K562 (cell line): ENCODE data around the gene SF3B4. TPM values are rescaled to one million over a fixed set of nuclear protein-coding genes. Genes with fewer than 3 reads are reported as not detected.

ENCODE experiments used
- AFF4 ChIP-seq: sonication (generic); formaldehyde crosslinking; IDR thresholded peaks from 2 replicates; pipeline ENCODE4 v1.8.0; 2023; ENCODE audit warnings: mild to moderate bottlenecking, missing genetic modification reagents
- CBFA2T2 ChIP-seq: fragments of 450-650 bp; conservative IDR thresholded peaks from 2 replicates; pipeline ENCODE4 v1.6.1; 2017; ENCODE audit warnings: mild to moderate bottlenecking
- CHCHD3 ChIP-seq: fragments of 250-450 bp; sonication (Bioruptor Pico); IDR thresholded peaks from 2 replicates; pipeline ENCODE4 v2.1.2; 2022; ENCODE audit warnings: mild to moderate bottlenecking
- DMBX1 ChIP-seq: fragments of 250-450 bp; sonication (Bioruptor Pico); IDR thresholded peaks from 2 replicates; pipeline ENCODE4 v1.8.0; 2022; ENCODE audit warnings: inconsistent platforms, mild to moderate bottlenecking, moderate library complexity, borderline replicate concordance
- ETV1 ChIP-seq: fragments of 450-650 bp; conservative IDR thresholded peaks from 2 replicates; pipeline ENCODE4 v1.6.1; 2016; ENCODE audit warnings: missing genetic modification characterization, control low read depth, low read depth, missing compliant biosample characterization
- HMGXB4 ChIP-seq: sonication (generic); formaldehyde crosslinking; IDR thresholded peaks from 2 replicates; pipeline ENCODE4 v1.8.1; 2023; ENCODE audit warnings: mild to moderate bottlenecking, missing genetic modification reagents
- IRF9 ChIP-seq: fragments of 450-650 bp; IDR thresholded peaks from 2 replicates; pipeline ENCODE4 v1.6.1; 2016; ENCODE audit warnings: missing biosample characterization, missing genetic modification characterization
- MXI1 ChIP-seq: IDR thresholded peaks from 2 replicates; pipeline ENCODE4 v1.6.1; 2011; ENCODE audit warnings: low read depth, mild to moderate bottlenecking, improper control_type of control experiment, low read length
- SMARCB1 ChIP-seq: IDR thresholded peaks from 2 replicates; pipeline ENCODE4 v1.6.1; 2011; ENCODE audit warnings: improper control_type of control experiment, low read depth; ENCODE audit not compliant: insufficient read length
- TAF15 ChIP-seq: fragments of 200-400 bp; formaldehyde crosslinking; IDR thresholded peaks from 2 replicates; pipeline ENCODE4 v1.6.1; 2017; ENCODE audit warnings: mild to moderate bottlenecking, low read depth, low read length, moderate library complexity
- TOE1 ChIP-seq, 2 experiments: fragments of 450-650 bp in 1 of 2; sonication (generic) in 1 of 2; formaldehyde crosslinking in 1 of 2; IDR thresholded peaks; 2 replicates each; pipeline versions ENCODE4 v1.7.1 to v1.8.0; 2016 to 2022; ENCODE audit warnings: borderline replicate concordance in 2 of 2, mild to moderate bottlenecking in 2 of 2, antibody characterized with exemption in 1 of 2, inconsistent platforms in 1 of 2, low read depth in 1 of 2, missing genetic modification reagents in 1 of 2, moderate library complexity in 1 of 2
- ZBTB2 ChIP-seq: fragments of 450-650 bp; IDR thresholded peaks from 2 replicates; pipeline ENCODE4 v1.6.1; 2016; ENCODE audit warnings: antibody characterized with exemption
- ZFX ChIP-seq: sonication (generic); formaldehyde crosslinking; IDR thresholded peaks from 2 replicates; pipeline ENCODE4 v1.8.0; 2022; ENCODE audit warnings: mild to moderate bottlenecking, missing genetic modification reagents, moderate library complexity
- ZNF165 ChIP-seq: fragments of 250-450 bp; sonication (Bioruptor Pico); IDR thresholded peaks from 2 replicates; pipeline ENCODE4 v1.4.0; 2020; ENCODE audit warnings: borderline replicate concordance
- ZNF280B ChIP-seq: fragments of 250-450 bp; sonication (Bioruptor Pico); IDR thresholded peaks from 2 replicates; pipeline ENCODE4 v1.5.1; 2021; ENCODE audit warnings: mild to moderate bottlenecking
- ZNF324 ChIP-seq: fragments of 250-450 bp; sonication (Bioruptor Pico); IDR thresholded peaks from 2 replicates; pipeline ENCODE4 v1.4.0; 2020; ENCODE audit warnings: mild to moderate bottlenecking
- ZNF57 ChIP-seq: fragments of 450-650 bp; formaldehyde crosslinking; IDR thresholded peaks from 2 replicates; pipeline ENCODE4 v1.4.0; 2020; ENCODE audit warnings: mild to moderate bottlenecking, moderate library complexity
- polyA plus RNA-seq, 8 experiments: library from polyadenylated mRNA; depleted of rRNA in 4 of 8; stranded (reverse) in 5 of 8; unstranded in 3 of 8; fragments of >200 nt; fragmentation: Nextera tagmentation in 2 of 8; fragmentation: Illumina TruSeq in 1 of 8; extraction: Ambion mirVana in 2 of 8; extraction: Trizol in 1 of 8; gene quantifications; 2 replicates each; pipeline versions ENCODE4 v1.2.1 to v1.2.3, GENCODE V29; 2011 to 2014; ENCODE audit warnings: inconsistent platforms in 1 of 8, missing spikeins in 1 of 8
- total RNA-seq, 7 experiments: library from RNA; depleted of rRNA in 6 of 7; stranded (reverse); fragments of >200 nt in 6 of 7; fragmentation: Illumina TruSeq in 2 of 7; extraction: Trizol in 2 of 7; gene quantifications; 2 replicates each; pipeline versions ENCODE4 v1.2.1 to v1.2.3, GENCODE V29; 2011 to 2021; ENCODE audit warnings: low replicate concordance in 1 of 7

SF3B4 gene
- total and polyA plus RNA-seq, 9 of the 15 experiments (the other 6 are each of a cell fraction or from before 2014, with no cell fraction given), result 3.0 to 88.0 (median 26.1) TPM

- no peak for TF ChIP-seq HMGXB4
- no peak for TF ChIP-seq IRF9 (tag)
- no peak for TF ChIP-seq CHCHD3
- no peak for TF ChIP-seq ZNF324 (CRISPR knock-in tag)
- TF ChIP-seq TOE1 (IDR thresholded peaks at IDR 0.05; ENCODE audit: borderline replicate concordance), result no peak
- TF ChIP-seq TOE1 (CRISPR knock-in tag; IDR thresholded peaks at IDR 0.05; ENCODE audit: borderline replicate concordance, low read depth), result no peak
- no peak for TF ChIP-seq ZNF165 (CRISPR knock-in tag)
- no peak for TF ChIP-seq ZNF280B
- no peak for TF ChIP-seq ZNF57 (CRISPR knock-in tag)
- no peak for TF ChIP-seq ETV1
- no peak for TF ChIP-seq DMBX1 (CRISPR knock-in tag)
- TF ChIP-seq CBFA2T2, result no peak
- no peak for TF ChIP-seq MXI1
- TF ChIP-seq TAF15, result no peak
- TF ChIP-seq SMARCB1, result no peak
- 0 out of 2 replicates have a peak, but pooled peaks have one; percentile 33 for TF ChIP-seq ZBTB2
- peak; percentile 50 for TF ChIP-seq AFF4 (CRISPR knock-in tag)
- TF ChIP-seq ZFX (CRISPR knock-in tag), result peak; percentile 73
Measured at GRCh38 chr1:149927563-149928400, at the start of gene SF3B4 (continued).
